ENCODE data around the gene CFAP221. TPM values are rescaled to one million over a fixed set of nuclear protein-coding genes. Genes with fewer than 3 reads are reported as not detected.

The CFAP221 gene
- total RNA-seq, 1 experiment from 2014 or later = 0.20 TPM

DNA sequence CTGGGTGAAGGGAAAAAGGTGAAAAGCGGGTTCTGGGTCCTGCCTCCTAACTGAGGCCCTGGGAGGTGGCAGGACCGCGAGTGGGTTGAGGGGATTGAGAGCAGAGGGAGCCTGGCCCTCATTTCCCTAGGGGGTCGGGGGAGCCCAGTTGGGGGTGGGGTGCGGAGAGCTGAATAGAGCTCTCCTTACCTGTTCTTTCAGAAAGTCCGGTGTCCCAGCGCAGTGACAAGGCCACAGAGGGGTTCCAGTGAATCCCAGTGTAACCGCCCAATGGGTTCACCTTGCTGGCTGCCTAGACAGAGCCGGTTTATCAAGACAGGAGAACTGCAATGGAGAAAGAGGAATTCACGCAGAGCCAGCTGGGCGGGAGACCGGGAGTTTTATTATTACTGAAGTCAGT is 157.1 kb downstream of the CFAP221 start:
- Histone ChIP-seq H3T11ph (ENCODE audit: low read length) (no peak overlapping the region), H3K27ac (ENCODE audit: insufficient read length, low read depth, low read length) (peak overlapping the region; percentile 73), H4K20me1 (ENCODE audit: control insufficient read depth, insufficient read depth, insufficient read length) (no peaks in the 10 kb centered on the region), H3K4me1 (ENCODE audit: insufficient read depth, low read length) (peaks cover 12% of the 10 kb centered on the region; the same call in 1 of the 2 replicates), H2AFZ (ENCODE audit: low read length) (no peak overlapping the region), H3K79me1 (ENCODE audit: insufficient read depth, low read depth, low read length, poor library complexity, severe bottlenecking) (no peaks in the 10 kb centered on the region), H3K4me2 (ENCODE audit: insufficient read depth, insufficient read length, low read length) (peak overlapping the region; percentile 7), H2AK5ac (ENCODE audit: insufficient read length, low read length) (no peak overlapping the region), H4K8ac (replicated peaks; ENCODE audit: insufficient read length, low read depth, low read length) (no peak overlapping the region), H3K23me2 (ENCODE audit: insufficient read length, low read depth, low read length, poor library complexity, severe bottlenecking) (no peaks in the 10 kb centered on the region), H3K18ac (ENCODE audit: insufficient read length, low read depth, low read length) (no peak overlapping the region), H3K27me3 (ENCODE audit: insufficient read depth, low read length) (no peaks in the 10 kb centered on the region), H3K79me2 (ENCODE audit: insufficient read depth, low read length) (no peaks in the 10 kb centered on the region), H2BK120ac (ENCODE audit: low read depth, low read length, poor library complexity, severe bottlenecking) (no peak overlapping the region), H3K4ac (ENCODE audit: low read depth, low read length) (no peak overlapping the region), H2BK5ac (ENCODE audit: insufficient read length, low read length) (no peak overlapping the region), H3K14ac (ENCODE audit: insufficient read depth, low read length) (no peak overlapping the region), H3K56ac (ENCODE audit: insufficient read length, low read depth, low read length) (no peak overlapping the region), H3K9ac (ENCODE audit: extremely low read depth, insufficient read length, low read length) (no peak overlapping the region), H2BK20ac (ENCODE audit: low read depth, low read length, poor library complexity, severe bottlenecking) (no peak overlapping the region), H3K9me3 (ENCODE audit: control insufficient read depth, low read depth, low read length) (no peaks in the 10 kb centered on the region), H2BK12ac (ENCODE audit: insufficient read length, low read depth, low read length) (no peak overlapping the region), H2BK15ac (ENCODE audit: low read depth, low read length) (no peak overlapping the region), H4K91ac (ENCODE audit: insufficient read length, low read depth, low read length) (no peak overlapping the region), H4K5ac (ENCODE audit: insufficient read length, low read depth, low read length) (no peak overlapping the region), H3K23ac (ENCODE audit: insufficient read length, low read depth, low read length) (no peak overlapping the region)
- Mint-ChIP-seq H3K4me3 (peak overlapping the region; percentile 46 to 58), H3K9me3 (peaks cover 10% of the 10 kb centered on the region in 2 experiments; a peak in 3 of 5 replicates), H3K27me3 (ENCODE audit: low read depth) (peaks cover 1% of the 10 kb centered on the region; the same call in 1 of the 2 replicates), H3K27ac (peak overlapping the region; percentile 97 to 99 (median 99)), H3K4me1 (peaks cover 54 to 65% of the 10 kb centered on the region in 2 experiments), H3K36me3 (ENCODE audit: insufficient read depth in 1 of 3, low read depth in 3 of 3) (peaks cover 8 to 10% (median 9%) of the 10 kb centered on the region in 3 experiments)
- TF ChIP-seq, protein P1, sequence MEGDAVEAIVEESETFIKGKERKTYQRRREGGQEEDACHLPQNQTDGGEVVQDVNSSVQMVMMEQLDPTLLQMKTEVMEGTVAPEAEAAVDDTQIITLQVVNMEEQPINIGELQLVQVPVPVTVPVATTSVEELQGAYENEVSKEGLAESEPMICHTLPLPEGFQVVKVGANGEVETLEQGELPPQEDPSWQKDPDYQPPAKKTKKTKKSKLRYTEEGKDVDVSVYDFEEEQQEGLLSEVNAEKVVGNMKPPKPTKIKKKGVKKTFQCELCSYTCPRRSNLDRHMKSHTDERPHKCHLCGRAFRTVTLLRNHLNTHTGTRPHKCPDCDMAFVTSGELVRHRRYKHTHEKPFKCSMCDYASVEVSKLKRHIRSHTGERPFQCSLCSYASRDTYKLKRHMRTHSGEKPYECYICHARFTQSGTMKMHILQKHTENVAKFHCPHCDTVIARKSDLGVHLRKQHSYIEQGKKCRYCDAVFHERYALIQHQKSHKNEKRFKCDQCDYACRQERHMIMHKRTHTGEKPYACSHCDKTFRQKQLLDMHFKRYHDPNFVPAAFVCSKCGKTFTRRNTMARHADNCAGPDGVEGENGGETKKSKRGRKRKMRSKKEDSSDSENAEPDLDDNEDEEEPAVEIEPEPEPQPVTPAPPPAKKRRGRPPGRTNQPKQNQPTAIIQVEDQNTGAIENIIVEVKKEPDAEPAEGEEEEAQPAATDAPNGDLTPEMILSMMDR (conservative IDR thresholded peaks at IDR 0.05) = no peak
- WGBS (ENCODE audit: extremely low coverage, insufficient read length, low lambda C conversion rate) = no CpG with 5 or more reads among the region's 12 CpGs
- no peak for DNase-seq

All from H9 (cell line).